Neural progenitor cell (in vitro differentiated cells): ENCODE data around the gene ABCA8. TPM values are rescaled to one million over a fixed set of nuclear protein-coding genes. Genes with fewer than 3 reads are reported as not detected.

ENCODE experiments used
- DNase-seq: peaks from one replicate; pipeline ENCODE4 v3.0.0-alpha.2; 2016; ENCODE audit warnings: low spot score
- H2AFZ ChIP-seq: fragments of 200-600 bp; sonication (generic); replicated peaks from 2 replicates; pipeline ENCODE4 v1.6.1; 2016; ENCODE audit warnings: antibody characterized with exemption
- H3F3A ChIP-seq: fragments of 200-600 bp; sonication (generic); 2 replicates; pipeline ENCODE4 v1.6.1; 2016; ENCODE audit warnings: antibody characterized with exemption, low read depth
- H3K27ac ChIP-seq: fragments of 200-600 bp; sonication (generic); 2 replicates; pipeline ENCODE4 v1.5.1; 2016; ENCODE audit warnings: mild to moderate bottlenecking
- H3K27me3 ChIP-seq: fragments of 200-600 bp; sonication (generic); 2 replicates; pipeline ENCODE4 v1.6.1; 2016; ENCODE audit warnings: mild to moderate bottlenecking, moderate library complexity
- H3K36me3 ChIP-seq: fragments of 200-600 bp; sonication (generic); 2 replicates; pipeline ENCODE4 v1.5.1; 2016
- H3K4me1 ChIP-seq: fragments of 200-600 bp; sonication (generic); 2 replicates; pipeline ENCODE4 v1.6.1; 2016; ENCODE audit warnings: mixed run types
- H3K4me2 ChIP-seq: fragments of 200-600 bp; sonication (generic); 2 replicates; pipeline ENCODE4 v1.6.1; 2016
- H3K4me3 ChIP-seq: fragments of 200-600 bp; sonication (generic); 2 replicates; pipeline ENCODE4 v1.5.1; 2016
- H3K79me2 ChIP-seq: fragments of 200-600 bp; sonication (generic); 2 replicates; pipeline ENCODE4 v1.6.1; 2016; ENCODE audit warnings: low read depth
- H3K9ac ChIP-seq: fragments of 200-600 bp; sonication (generic); 2 replicates; pipeline ENCODE4 v1.6.1; 2016
- H3K9me3 ChIP-seq: fragments of 200-600 bp; sonication (generic); 2 replicates; pipeline ENCODE4 v1.5.1; 2016; ENCODE audit warnings: low read depth
- H4K20me1 ChIP-seq: fragments of 200-600 bp; sonication (generic); 2 replicates; pipeline ENCODE4 v1.6.1; 2016; ENCODE audit warnings: low read depth
- H3K27ac Mint-ChIP-seq: 3 replicates; pipeline ENCODE4 v1.8.0; 2021; ENCODE audit warnings: mixed read lengths
- H3K27me3 Mint-ChIP-seq: 2 replicates; pipeline ENCODE4 v1.8.0; 2022; ENCODE audit warnings: low read depth, mild to moderate bottlenecking, inconsistent platforms, moderate library complexity, mixed read lengths; ENCODE audit not compliant: insufficient read depth
- H3K36me3 Mint-ChIP-seq: 3 replicates; pipeline ENCODE4 v1.8.0; 2021; ENCODE audit warnings: mixed read lengths
- H3K4me1 Mint-ChIP-seq: 3 replicates; pipeline ENCODE4 v1.8.0; 2021; ENCODE audit warnings: mixed read lengths
- H3K4me3 Mint-ChIP-seq: 3 replicates; pipeline ENCODE4 v1.8.0; 2021; ENCODE audit warnings: mild to moderate bottlenecking, moderate library complexity, mixed read lengths
- H3K9me3 Mint-ChIP-seq: 3 replicates; pipeline ENCODE4 v1.8.0; 2020; ENCODE audit warnings: mixed read lengths
- EZH2 ChIP-seq: fragments of 200-600 bp; sonication (generic); IDR thresholded peaks from 2 replicates; pipeline ENCODE4 v1.6.1; 2017; ENCODE audit warnings: antibody characterized with exemption, mild to moderate bottlenecking, moderate library complexity
- EZH2phosphoT487 ChIP-seq: fragments of 200-600 bp; sonication (generic); IDR thresholded peaks from 2 replicates; pipeline ENCODE4 v1.6.1; 2017; ENCODE audit warnings: antibody characterized with exemption
- total RNA-seq: library from RNA; depleted of rRNA; stranded (reverse); fragments of >200 nt; gene quantifications from 2 replicates; pipeline ENCODE4 v1.2.3, GENCODE V29; 2015; ENCODE audit warnings: low replicate concordance
- TF ChIP-seq, protein P1 (sequence below): fragments of 200-600 bp; sonication (generic); IDR thresholded peaks from 2 replicates; pipeline ENCODE4 v1.5.1; 2017; ENCODE audit warnings: antibody characterized with exemption, mild to moderate bottlenecking

The ABCA8 gene
- total RNA-seq, 1 donor from 2014 or later = not detected

GRCh38 chr17:68861602-68862001, 93.6 kb downstream of the ABCA8 start:
- H3K4me3 ChIP-seq = no peak overlapping the region
- no peaks in the 10 kb centered on the region for H3K9me3 ChIP-seq
- DNase-seq = no peak
- no peak overlapping the region for H3K9ac ChIP-seq
- H3F3A ChIP-seq = no peaks in the 10 kb centered on the region
- H3K27me3 ChIP-seq = no peaks in the 10 kb centered on the region
- H3K4me1 ChIP-seq = no peaks in the 10 kb centered on the region
- Mint-ChIP-seq H3K9me3 (peaks cover 10% of the 10 kb centered on the region), H3K4me3 (no peak overlapping the region), H3K27ac (no peak overlapping the region), H3K27me3 (no peaks in the 10 kb centered on the region), H3K36me3 (no peaks in the 10 kb centered on the region), H3K4me1 (peaks cover 9% of the 10 kb centered on the region)
- no peak overlapping the region for H2AFZ ChIP-seq
- H3K27ac ChIP-seq = no peak overlapping the region
- H3K4me2 ChIP-seq = no peak overlapping the region
- TF ChIP-seq, protein P1, sequence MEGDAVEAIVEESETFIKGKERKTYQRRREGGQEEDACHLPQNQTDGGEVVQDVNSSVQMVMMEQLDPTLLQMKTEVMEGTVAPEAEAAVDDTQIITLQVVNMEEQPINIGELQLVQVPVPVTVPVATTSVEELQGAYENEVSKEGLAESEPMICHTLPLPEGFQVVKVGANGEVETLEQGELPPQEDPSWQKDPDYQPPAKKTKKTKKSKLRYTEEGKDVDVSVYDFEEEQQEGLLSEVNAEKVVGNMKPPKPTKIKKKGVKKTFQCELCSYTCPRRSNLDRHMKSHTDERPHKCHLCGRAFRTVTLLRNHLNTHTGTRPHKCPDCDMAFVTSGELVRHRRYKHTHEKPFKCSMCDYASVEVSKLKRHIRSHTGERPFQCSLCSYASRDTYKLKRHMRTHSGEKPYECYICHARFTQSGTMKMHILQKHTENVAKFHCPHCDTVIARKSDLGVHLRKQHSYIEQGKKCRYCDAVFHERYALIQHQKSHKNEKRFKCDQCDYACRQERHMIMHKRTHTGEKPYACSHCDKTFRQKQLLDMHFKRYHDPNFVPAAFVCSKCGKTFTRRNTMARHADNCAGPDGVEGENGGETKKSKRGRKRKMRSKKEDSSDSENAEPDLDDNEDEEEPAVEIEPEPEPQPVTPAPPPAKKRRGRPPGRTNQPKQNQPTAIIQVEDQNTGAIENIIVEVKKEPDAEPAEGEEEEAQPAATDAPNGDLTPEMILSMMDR = no peak
- no peak for TF ChIP-seq EZH2
- TF ChIP-seq EZH2phosphoT487 = no peak
- H4K20me1 ChIP-seq = no peaks in the 10 kb centered on the region
- H3K79me2 ChIP-seq = no peaks in the 10 kb centered on the region
- H3K36me3 ChIP-seq = no peaks in the 10 kb centered on the region

DNA sequence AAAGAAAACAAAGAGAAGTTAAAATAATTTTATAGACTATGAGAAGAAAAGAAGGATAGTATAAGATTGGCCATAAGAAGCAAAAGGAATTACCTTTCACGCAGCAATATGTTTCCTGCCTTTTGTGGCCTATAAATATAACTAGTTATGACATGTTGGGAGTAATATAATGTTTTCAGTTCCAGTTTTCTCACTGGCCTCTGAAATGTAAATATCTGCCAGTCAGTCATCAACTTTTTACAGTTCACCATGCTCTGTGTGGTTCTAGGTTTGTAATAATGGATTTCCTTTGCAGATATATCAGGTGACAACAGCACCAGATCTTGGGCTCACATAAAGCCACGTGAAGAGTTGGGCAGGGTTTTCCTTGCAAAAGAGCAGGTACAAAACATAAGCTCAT, 94.3 kb downstream of the ABCA8 start:
- no peak overlapping the region for H3K4me2 ChIP-seq
- H3K4me1 ChIP-seq = no peaks in the 10 kb centered on the region
- H3F3A ChIP-seq = no peaks in the 10 kb centered on the region
- no peak overlapping the region for H3K27ac ChIP-seq
- DNase-seq = no peak
- H3K4me3 Mint-ChIP-seq = no peak overlapping the region
- no peaks in the 10 kb centered on the region for H3K27me3 Mint-ChIP-seq
- no peaks in the 10 kb centered on the region for H3K36me3 ChIP-seq
- H4K20me1 ChIP-seq = no peaks in the 10 kb centered on the region
- no peaks in the 10 kb centered on the region for H3K27me3 ChIP-seq
- H3K27ac Mint-ChIP-seq = no peak overlapping the region
- peaks cover 10% of the 10 kb centered on the region for H3K9me3 Mint-ChIP-seq
- no peaks in the 10 kb centered on the region for H3K9me3 ChIP-seq
- no peaks in the 10 kb centered on the region for H3K36me3 Mint-ChIP-seq
- H3K79me2 ChIP-seq = no peaks in the 10 kb centered on the region
- H3K4me1 Mint-ChIP-seq = peaks cover 9% of the 10 kb centered on the region
- H3K4me3 ChIP-seq = no peak overlapping the region
- no peak for TF ChIP-seq EZH2phosphoT487
- TF ChIP-seq EZH2 = no peak
- TF ChIP-seq, protein P1 = no peak
- no peak overlapping the region for H3K9ac ChIP-seq
- H2AFZ ChIP-seq = no peak overlapping the region

DNA sequence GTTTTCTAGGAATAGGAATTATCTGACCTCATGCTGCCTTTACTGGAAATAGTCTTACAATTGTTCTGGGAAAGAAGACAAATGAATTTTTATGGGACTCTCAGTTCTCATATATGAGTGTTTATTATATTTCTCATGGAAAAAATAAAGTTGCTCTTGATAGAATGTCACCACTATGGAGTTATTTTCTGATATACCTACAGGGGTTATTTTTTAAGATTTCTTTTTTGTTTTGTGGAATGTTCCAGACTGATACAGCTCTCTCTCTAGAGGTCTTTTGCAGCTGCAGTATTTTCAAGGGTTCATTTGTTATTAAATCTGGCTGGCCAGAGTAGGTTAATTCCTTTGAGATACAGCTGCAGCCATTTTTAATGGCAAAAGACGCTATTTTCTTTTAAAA, 100.7 kb downstream of the ABCA8 start:
- DNase-seq = no peak
- TF ChIP-seq EZH2 (no peak), EZH2phosphoT487 (no peak)
- TF ChIP-seq, protein P1 = no peak
- Histone ChIP-seq H3K9me3 (no peaks in the 10 kb centered on the region), H2AFZ (no peak overlapping the region), H3F3A (no peaks in the 10 kb centered on the region), H4K20me1 (no peaks in the 10 kb centered on the region), H3K4me1 (no peaks in the 10 kb centered on the region), H3K27me3 (no peaks in the 10 kb centered on the region), H3K9ac (no peak overlapping the region), H3K27ac (no peak overlapping the region), H3K4me2 (no peak overlapping the region), H3K4me3 (no peak overlapping the region), H3K36me3 (no peaks in the 10 kb centered on the region), H3K79me2 (no peaks in the 10 kb centered on the region)
- H3K9me3 Mint-ChIP-seq = peaks cover 9% of the 10 kb centered on the region
- no peak overlapping the region for H3K27ac Mint-ChIP-seq
- no peaks in the 10 kb centered on the region for H3K36me3 Mint-ChIP-seq
- H3K27me3 Mint-ChIP-seq = no peaks in the 10 kb centered on the region
- peaks cover 6% of the 10 kb centered on the region for H3K4me1 Mint-ChIP-seq
- no peak overlapping the region for H3K4me3 Mint-ChIP-seq

DNA sequence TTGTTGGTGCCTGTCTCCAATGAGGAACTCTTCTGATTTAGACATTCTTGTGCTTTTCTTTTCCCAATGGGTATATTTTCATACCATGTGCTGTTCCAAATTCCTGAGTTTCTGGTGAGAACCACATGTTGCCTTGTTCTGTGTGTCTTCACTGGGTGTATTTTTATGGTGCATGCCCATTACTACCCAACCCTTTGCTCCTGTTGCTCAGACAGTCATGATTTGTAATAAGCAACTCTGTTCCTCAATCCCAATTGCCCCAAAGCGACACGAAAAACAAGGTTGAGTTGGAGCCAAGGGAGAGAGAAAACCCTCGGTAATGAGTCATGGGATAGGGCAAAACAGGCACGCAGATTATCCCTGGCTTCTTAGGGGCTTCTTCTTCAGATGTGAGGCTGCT, 101.8 kb downstream of the ABCA8 start:
- Mint-ChIP-seq H3K9me3 (peaks cover 5% of the 10 kb centered on the region), H3K4me1 (peaks cover 6% of the 10 kb centered on the region), H3K27ac (no peak overlapping the region), H3K27me3 (no peaks in the 10 kb centered on the region), H3K36me3 (no peaks in the 10 kb centered on the region), H3K4me3 (no peak overlapping the region)
- no peaks in the 10 kb centered on the region for H3F3A ChIP-seq
- H3K27ac ChIP-seq = no peak overlapping the region
- H3K79me2 ChIP-seq = no peaks in the 10 kb centered on the region
- no peaks in the 10 kb centered on the region for H3K36me3 ChIP-seq
- H3K9me3 ChIP-seq = no peaks in the 10 kb centered on the region
- no peak overlapping the region for H2AFZ ChIP-seq
- H3K4me3 ChIP-seq = no peak overlapping the region
- H3K9ac ChIP-seq = no peak overlapping the region
- TF ChIP-seq, protein P1 = no peak
- no peak overlapping the region for H3K4me2 ChIP-seq
- H3K4me1 ChIP-seq = no peaks in the 10 kb centered on the region
- no peaks in the 10 kb centered on the region for H3K27me3 ChIP-seq
- DNase-seq = no peak
- H4K20me1 ChIP-seq = no peaks in the 10 kb centered on the region
